Endothelial cell of umbilical vein (primary cell): ENCODE results near the gene ABLIM1. TPM values are rescaled to one million over a fixed set of nuclear protein-coding genes. Genes with fewer than 3 reads are reported as not detected.

Experiments
- BruUV-seq: library from RNA; stranded (reverse); fragments of 400-500 nt; replicated peaks from 2 replicates; lab custom pipeline; 2021; lab: Mats Ljungman, UMichigan
- CTCF ChIA-PET: fragments of 300-600, 350-600 bp; sonication (Branson Sonifier 250); formaldehyde crosslinking; loops from one replicate; lab custom pipeline; 2021; ENCODE audit warnings: antibody characterized with exemption, inconsistent platforms; lab: Charles Lee
- POLR2A ChIA-PET: fragments of 300-600, 350-600 bp; sonication (Branson Sonifier 250); formaldehyde crosslinking; loops from one replicate; lab custom pipeline; 2021; ENCODE audit warnings: antibody characterized with exemption, inconsistent platforms; lab: Charles Lee
- DNase-seq: peaks from one replicate; pipeline ENCODE4 v3.0.0-alpha.2; 2011; ENCODE audit warnings: low read depth, low spot score
- FAIRE-seq: peaks from 2 replicates; lab custom pipeline; 2011; peaks lifted over from hg19 to GRCh38; lab: Jason Lieb, UNC
- H2AFZ ChIP-seq: 2 replicates; pipeline ENCODE4 v1.6.0; 2012; ENCODE audit warnings: low read depth, low read length, control low read depth, inconsistent platforms
- H3K27ac ChIP-seq: 2 replicates; pipeline ENCODE4 v1.5.1; 2011; ENCODE audit warnings: low read depth, mild to moderate bottlenecking, control low read depth, low read length, moderate library complexity; ENCODE audit not compliant: insufficient read depth
- H3K27me3 ChIP-seq, 2 experiments: 2 replicates each; pipeline versions ENCODE4 v1.6.0 to v1.6.1; 2011; ENCODE audit warnings: low read length in 2 of 2, mixed read lengths in 1 of 2; ENCODE audit not compliant: control insufficient read depth in 2 of 2, insufficient read depth in 2 of 2
- H3K36me3 ChIP-seq, 2 experiments: 2 replicates in 1 of 2; 3 replicates in 1 of 2; pipeline ENCODE4 v1.5.1; 2011; ENCODE audit warnings: low read length in 2 of 2, mild to moderate bottlenecking in 1 of 2, moderate library complexity in 1 of 2; ENCODE audit not compliant: control insufficient read depth in 2 of 2, insufficient read depth in 2 of 2; ENCODE audit errors: extremely low read depth in 1 of 2
- H3K4me1 ChIP-seq: 3 replicates; pipeline ENCODE4 v1.5.1; 2011; ENCODE audit warnings: mild to moderate bottlenecking, low read length; ENCODE audit not compliant: control insufficient read depth, insufficient read depth; ENCODE audit errors: extremely low read depth
- H3K4me2 ChIP-seq: 2 replicates; pipeline ENCODE4 v1.6.1; 2011; ENCODE audit warnings: low read length, control low read depth, mixed read lengths; ENCODE audit not compliant: insufficient read depth
- H3K4me3 ChIP-seq, 3 experiments: fragments of 200-600 bp in 1 of 3; sonication (generic), shearing (Covaris generic) in 1 of 3; replicated peaks in 1 of 3; 2 replicates each; pipeline ENCODE4 v1.5.1; 2011 to 2016; ENCODE audit warnings: control low read depth in 3 of 3, low read length in 3 of 3, mild to moderate bottlenecking in 2 of 3, inconsistent platforms in 1 of 3, low read depth in 1 of 3, moderate library complexity in 1 of 3; ENCODE audit not compliant: insufficient read depth in 1 of 3
- H3K79me2 ChIP-seq: 2 replicates; pipeline ENCODE4 v1.6.0; 2012; ENCODE audit warnings: low read length, inconsistent platforms; ENCODE audit not compliant: control insufficient read depth, insufficient read depth
- H3K9ac ChIP-seq: replicated peaks from 2 replicates; pipeline ENCODE3; 2011; ENCODE audit warnings: low read length, control low read depth; ENCODE audit not compliant: insufficient read depth; ENCODE audit errors: extremely low read depth
- H3K9me1 ChIP-seq: replicated peaks from 3 replicates; pipeline ENCODE4 v1.6.0; 2011; ENCODE audit warnings: mild to moderate bottlenecking, low read length; ENCODE audit not compliant: control insufficient read depth, insufficient read depth; ENCODE audit errors: extremely low read depth
- H3K9me3 ChIP-seq: replicated peaks from 2 replicates; pipeline ENCODE4 v1.5.1; 2012; ENCODE audit warnings: low read length, inconsistent platforms; ENCODE audit not compliant: control insufficient read depth, insufficient read depth
- H4K20me1 ChIP-seq: replicated peaks from 2 replicates; pipeline ENCODE3; 2011; ENCODE audit warnings: mild to moderate bottlenecking, low read length; ENCODE audit not compliant: control insufficient read depth, insufficient read depth; ENCODE audit errors: extremely low read depth
- EZH2 ChIP-seq: IDR thresholded peaks from 2 replicates; pipeline ENCODE4 v1.6.1; 2012; ENCODE audit warnings: borderline replicate concordance, low read depth, mild to moderate bottlenecking, moderate library complexity, low read length, inconsistent platforms; ENCODE audit not compliant: severe bottlenecking
- FOS ChIP-seq: IDR thresholded peaks from 2 replicates; pipeline ENCODE4 v1.6.1; 2011; ENCODE audit warnings: mild to moderate bottlenecking, low read length, moderate library complexity, borderline replicate concordance; ENCODE audit not compliant: insufficient read depth
- GATA2 ChIP-seq: IDR thresholded peaks from 2 replicates; pipeline ENCODE4 v1.7.0; 2011; ENCODE audit warnings: low read depth, mild to moderate bottlenecking, moderate library complexity, mixed read lengths, low read length; ENCODE audit not compliant: insufficient read length, insufficient read depth
- JUN ChIP-seq: IDR thresholded peaks from 2 replicates; pipeline ENCODE4 v1.6.1; 2011; ENCODE audit warnings: borderline replicate concordance, low read depth; ENCODE audit not compliant: insufficient read length, insufficient read depth
- MYC ChIP-seq: IDR thresholded peaks from one replicate; pipeline ENCODE4 v1.6.1; 2011; ENCODE audit warnings: mild to moderate bottlenecking, low read depth, low read length
- POLR2A ChIP-seq: IDR thresholded peaks from 2 replicates; pipeline ENCODE4 v1.6.1; 2012; ENCODE audit warnings: low read depth, mild to moderate bottlenecking, control low read depth, low read length
- POLR2AphosphoS5 ChIP-seq: IDR thresholded peaks from 2 replicates; pipeline ENCODE4 v1.6.1; 2012; ENCODE audit warnings: low read depth, mild to moderate bottlenecking, control low read depth, low read length, moderate library complexity; ENCODE audit not compliant: insufficient read depth
- dilution Hi-C: fragments of 300-500 bp; cut with MboI; formaldehyde crosslinking; loops from one replicate; pipeline ENCODE4 v1.15.0; 2019; ENCODE audit warnings: low sequenced_read_pairs; ENCODE audit not compliant: extremely low pct_ligation_motif_present
- intact Hi-C: fragments of 100-400 bp; cut with micrococcal nuclease; formaldehyde crosslinking; loops from one replicate; pipeline ENCODE4 v1.10.0; 2022
- polyA plus RNA-seq, 4 experiments: library from polyadenylated mRNA; depleted of rRNA in 3 of 4; stranded (reverse) in 3 of 4; unstranded in 1 of 4; fragments of >200 nt; gene quantifications; 2 replicates each; pipeline versions ENCODE4 v1.2.1 to v1.2.3, GENCODE V29; 2011 to 2012; ENCODE audit warnings: missing spikeins in 1 of 4
- total RNA-seq: library from RNA; stranded (reverse); gene quantifications from 2 replicates; pipeline ENCODE4 v1.2.3, GENCODE V29; 2021
- TF ChIP-seq, protein P1 (sequence below): IDR thresholded peaks from 2 replicates; pipeline ENCODE4 v1.6.1; 2011; ENCODE audit not compliant: insufficient read depth, insufficient read length
- TF ChIP-seq, protein P2 (sequence below), 2 donors: IDR thresholded peaks; 1 replicate in 1 of 2; 2 replicates in 1 of 2; pipeline ENCODE4 v1.5.1; 2011; ENCODE audit warnings: low read length in 2 of 2, mild to moderate bottlenecking in 2 of 2, moderate library complexity in 2 of 2, control low read depth in 1 of 2, inconsistent platforms in 1 of 2, low read depth in 1 of 2; ENCODE audit not compliant: insufficient read depth in 1 of 2; ENCODE audit errors: extremely low read depth in 1 of 2

Gene ABLIM1
- total and polyA plus RNA-seq, 2 donors (not counting 3 experiments of a cell fraction or from before 2014, with no cell fraction given) = 128 to 235 TPM

- H3K9ac ChIP-seq = no peak overlapping the region
These were observed 46.6 kb upstream of the ABLIM1 start for GRCh38 chr10:114704679-114705078.

More at GRCh38 chr10:114704679-114705078, 46.6 kb upstream of the ABLIM1 start:
- intact Hi-C loops (no loop called here), dilution Hi-C loops (no loop called here)
- Histone ChIP-seq H3K79me2 (no peaks in the 10 kb centered on the region), H4K20me1 (no peaks in the 10 kb centered on the region), H3K4me2 (no peak overlapping the region), H3K27me3 (no peaks in the 10 kb centered on the region), H3K36me3 (no peaks in the 10 kb centered on the region), H2AFZ (no peak overlapping the region), H3K9me1 (no peaks in the 10 kb centered on the region), H3K9me3 (no peaks in the 10 kb centered on the region), H3K27ac (no peak overlapping the region), H3K4me1 (peaks cover 3% of the 10 kb centered on the region), H3K4me3 (no peak overlapping the region)
- no TSS peak for BruUV-seq
- no peak for DNase-seq
- CTCF ChIA-PET = interaction anchor here (1.2 to 3.9 kb wide), 7 partner anchors 9 to 233 kb away, joined by 4 to 64 read pairs (median 21); no protein-coding TSS in a partner anchor
- no peak for FAIRE-seq
- POLR2A ChIA-PET = no interaction called here
- TF ChIP-seq, protein P1, sequence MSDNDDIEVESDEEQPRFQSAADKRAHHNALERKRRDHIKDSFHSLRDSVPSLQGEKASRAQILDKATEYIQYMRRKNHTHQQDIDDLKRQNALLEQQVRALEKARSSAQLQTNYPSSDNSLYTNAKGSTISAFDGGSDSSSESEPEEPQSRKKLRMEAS = no peak
- TF ChIP-seq POLR2A = no peak
- TF ChIP-seq JUN = no peak
- TF ChIP-seq GATA2 = no peak
- no peak for TF ChIP-seq FOS
- no peak for TF ChIP-seq EZH2
- TF ChIP-seq POLR2AphosphoS5 = no peak
- TF ChIP-seq, protein P2, sequence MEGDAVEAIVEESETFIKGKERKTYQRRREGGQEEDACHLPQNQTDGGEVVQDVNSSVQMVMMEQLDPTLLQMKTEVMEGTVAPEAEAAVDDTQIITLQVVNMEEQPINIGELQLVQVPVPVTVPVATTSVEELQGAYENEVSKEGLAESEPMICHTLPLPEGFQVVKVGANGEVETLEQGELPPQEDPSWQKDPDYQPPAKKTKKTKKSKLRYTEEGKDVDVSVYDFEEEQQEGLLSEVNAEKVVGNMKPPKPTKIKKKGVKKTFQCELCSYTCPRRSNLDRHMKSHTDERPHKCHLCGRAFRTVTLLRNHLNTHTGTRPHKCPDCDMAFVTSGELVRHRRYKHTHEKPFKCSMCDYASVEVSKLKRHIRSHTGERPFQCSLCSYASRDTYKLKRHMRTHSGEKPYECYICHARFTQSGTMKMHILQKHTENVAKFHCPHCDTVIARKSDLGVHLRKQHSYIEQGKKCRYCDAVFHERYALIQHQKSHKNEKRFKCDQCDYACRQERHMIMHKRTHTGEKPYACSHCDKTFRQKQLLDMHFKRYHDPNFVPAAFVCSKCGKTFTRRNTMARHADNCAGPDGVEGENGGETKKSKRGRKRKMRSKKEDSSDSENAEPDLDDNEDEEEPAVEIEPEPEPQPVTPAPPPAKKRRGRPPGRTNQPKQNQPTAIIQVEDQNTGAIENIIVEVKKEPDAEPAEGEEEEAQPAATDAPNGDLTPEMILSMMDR (IDR thresholded peaks at IDR 0.05; ENCODE audit: extremely low read depth in 1 of 2, insufficient read depth in 1 of 2, low read depth in 1 of 2, low read length in 2 of 2) = no peak
- no peak for TF ChIP-seq MYC
